Activated naive CD4-positive, alpha-beta T cell treated with anti-CD3 and anti-CD28 coated beads, Interleukin-2, amount 50 U/mL, for 72 hours (primary cell): Measurements from ENCODE around the gene SLC30A3. TPM values are rescaled to one million over a fixed set of nuclear protein-coding genes. Genes with fewer than 3 reads are reported as not detected.
"Not testable (repeated sequence)": the region's sequence is repeated elsewhere in the genome, so short reads cannot be mapped to it uniquely, and the experiment has no call there.

Experiments used
- ATAC-seq, 2 donors: fragments of 150-1000 bp; cut with Tn5 transposase; 2 replicates each; pipeline ENCODE4 v1.10.0; 2021; ENCODE audit warnings: mild to moderate bottlenecking in 2 of 2, moderate library complexity in 2 of 2
- DNase-seq, 2 donors: peaks; one replicate each; pipeline ENCODE4 v3.0.0; 2021 to 2022; ENCODE audit warnings: low spot score in 2 of 2
- H3K27ac Mint-ChIP-seq, 2 donors: one replicate each; pipeline ENCODE4 v1.8.0; 2022; ENCODE audit warnings: mild to moderate bottlenecking in 2 of 2, mixed read lengths in 2 of 2
- H3K36me3 Mint-ChIP-seq, 2 donors: one replicate each; pipeline ENCODE4 v1.8.0; 2022; ENCODE audit warnings: mixed read lengths in 2 of 2
- H3K9me3 Mint-ChIP-seq, 2 donors: one replicate each; pipeline ENCODE4 v1.8.0; 2022; ENCODE audit warnings: mixed read lengths in 2 of 2
- total RNA-seq, 2 donors: library from RNA; stranded (reverse); gene quantifications; one replicate each; pipeline ENCODE4 v1.2.3, GENCODE V29; 2022

Gene SLC30A3
- total RNA-seq, 2 donors from 2014 or later: 0.68 to 0.88 TPM

- Mint-ChIP-seq H3K9me3 (no peaks in the 10 kb centered on the region), H3K36me3 (no peaks in the 10 kb centered on the region), H3K27ac (peak overlapping the region in 1 of 2 donors; percentile 32)
- no peak for DNase-seq
- no peak for ATAC-seq
Measured at GRCh38 chr2:27270131-27270530, 7.3 kb upstream of the SLC30A3 start.

- H3K9me3 Mint-ChIP-seq, ATAC-seq: not testable (repeated sequence)
Measured at GRCh38 chr2:27268296-27268695, 5.4 kb upstream of the SLC30A3 start.

GRCh38 chr2:27265536-27265870, 2.7 kb upstream of the SLC30A3 start:
- Mint-ChIP-seq H3K27ac (no peak overlapping the region), H3K36me3 (peaks cover 5% of the 10 kb centered on the region in 2 donors), H3K9me3 (no peaks in the 10 kb centered on the region)
- no peak for ATAC-seq
- no peak for DNase-seq

More at GRCh38 chr2:27268296-27268695, 5.4 kb upstream of the SLC30A3 start:
- H3K27ac Mint-ChIP-seq, H3K36me3 Mint-ChIP-seq, DNase-seq: not testable (repeated sequence)

- peak; percentile 46 to 78 for ATAC-seq
- H3K36me3 Mint-ChIP-seq: peaks cover 5% of the 10 kb centered on the region in 2 donors
- H3K27ac Mint-ChIP-seq: no peak overlapping the region
- peak; percentile 47 to 67 for DNase-seq
- H3K9me3 Mint-ChIP-seq: no peaks in the 10 kb centered on the region
Measured at GRCh38 chr2:27264753-27265535, 2.1 kb upstream of the SLC30A3 start.

GRCh38 chr2:27264253-27264752, 1.5 kb upstream of the SLC30A3 start:
- H3K9me3 Mint-ChIP-seq: no peaks in the 10 kb centered on the region
- peaks cover 5% of the 10 kb centered on the region in 2 donors for H3K36me3 Mint-ChIP-seq
- ATAC-seq (peak; percentile 44 to 64), DNase-seq (peak in 1 of 2 donors; percentile 16)
- no peak overlapping the region for H3K27ac Mint-ChIP-seq

- ATAC-seq (no peak), DNase-seq (no peak)
- Mint-ChIP-seq H3K36me3 (peaks cover 5% of the 10 kb centered on the region in 2 donors), H3K27ac (no peak overlapping the region), H3K9me3 (no peaks in the 10 kb centered on the region)
Measured at GRCh38 chr2:27263287-27264252, 723 bp upstream of the SLC30A3 start.

- H3K36me3 Mint-ChIP-seq: peaks cover 5% of the 10 kb centered on the region in 2 donors
- ATAC-seq (peak in 1 of 2 donors; percentile 9), DNase-seq (no peak)
- H3K9me3 Mint-ChIP-seq: no peaks in the 10 kb centered on the region
- H3K27ac Mint-ChIP-seq: no peak overlapping the region
Measured at GRCh38 chr2:27261926-27262298, 935 bp downstream of the SLC30A3 start.

- H3K27ac Mint-ChIP-seq: no peak overlapping the region
- no peak for ATAC-seq
- H3K36me3 Mint-ChIP-seq: peaks cover 5% of the 10 kb centered on the region in 2 donors
- no peak for DNase-seq
- no peaks in the 10 kb centered on the region for H3K9me3 Mint-ChIP-seq
Measured at GRCh38 chr2:27261241-27261925, 1.5 kb downstream of the SLC30A3 start.

- Mint-ChIP-seq H3K36me3 (peaks cover under 1 to 5% of the 10 kb centered on the region in 2 donors), H3K27ac (no peak overlapping the region), H3K9me3 (no peaks in the 10 kb centered on the region)
- DNase-seq: no peak
- ATAC-seq: no peak
Measured at GRCh38 chr2:27258051-27258450, 4.8 kb downstream of the SLC30A3 start.

GRCh38 chr2:27256855-27257454, 5.9 kb downstream of the SLC30A3 start:
- Mint-ChIP-seq H3K9me3 (no peaks in the 10 kb centered on the region), H3K36me3 (peaks cover 0 to 5% of the 10 kb centered on the region in 2 donors), H3K27ac (no peak overlapping the region)
- DNase-seq: no peak
- ATAC-seq: no peak

GRCh38 chr2:27255660-27256059, 7.2 kb downstream of the SLC30A3 start:
- Mint-ChIP-seq H3K27ac (no peak overlapping the region), H3K9me3 (no peaks in the 10 kb centered on the region), H3K36me3 (peaks cover 0 to under 1% of the 10 kb centered on the region in 2 donors)
- DNase-seq: no peak
- no peak for ATAC-seq

GRCh38 chr2:27255187-27255586, 7.7 kb downstream of the SLC30A3 start:
- H3K9me3 Mint-ChIP-seq: no peaks in the 10 kb centered on the region
- no peaks in the 10 kb centered on the region for H3K36me3 Mint-ChIP-seq
- DNase-seq (no peak), ATAC-seq (no peak)
- no peak overlapping the region for H3K27ac Mint-ChIP-seq

- no peak for ATAC-seq
- Mint-ChIP-seq H3K36me3 (no peaks in the 10 kb centered on the region), H3K9me3 (no peaks in the 10 kb centered on the region), H3K27ac (no peak overlapping the region)
- DNase-seq: no peak
Measured at GRCh38 chr2:27251766-27252165, 11.1 kb downstream of the SLC30A3 start.

- no peaks in the 10 kb centered on the region for H3K36me3 Mint-ChIP-seq
Measured at GRCh38 chr2:27250652-27251379, 12.0 kb downstream of the SLC30A3 start.

GRCh38 chr2:27249891-27250651, 12.8 kb downstream of the SLC30A3 start:
- peak; percentile 86 for ATAC-seq
- H3K36me3 Mint-ChIP-seq: no peaks in the 10 kb centered on the region
- H3K27ac Mint-ChIP-seq: no peak overlapping the region
- no peaks in the 10 kb centered on the region for H3K9me3 Mint-ChIP-seq
- peak in 1 of 2 donors; percentile 79 for DNase-seq

More at GRCh38 chr2:27250652-27251379, 12.0 kb downstream of the SLC30A3 start:
- no peak overlapping the region for H3K27ac Mint-ChIP-seq
- ATAC-seq (no peak), DNase-seq (no peak)
- H3K9me3 Mint-ChIP-seq: no peaks in the 10 kb centered on the region
